K562 (cell line): Measurements from ENCODE around the gene PTPRC. TPM values are rescaled to one million over a fixed set of nuclear protein-coding genes. Genes with fewer than 3 reads are reported as not detected.

ENCODE experiments used
- ATAC-seq: fragments of 200-7000 bp; cut with Tn5 transposase; 3 replicates; pipeline ENCODE4 v1.9.1; 2020; ENCODE audit warnings: moderate library complexity
- BruUV-seq: library from RNA; stranded (reverse); fragments of 400-500 nt; replicated peaks from 2 replicates; lab custom pipeline; 2021; lab: Mats Ljungman, UMichigan
- CTCF ChIA-PET: fragments of 300-600 bp; formaldehyde crosslinking; extraction: SDS; loops from one replicate; lab custom pipeline; 2021; ENCODE audit warnings: low intra/inter-chr PET ratio; lab: Yijun Ruan, JAX
- POLR2A ChIA-PET: fragments of 300-600, 350-650 bp; sonication (Branson Sonifier 250); formaldehyde crosslinking; extraction: SDS; loops from one replicate; lab custom pipeline; 2021; ENCODE audit warnings: antibody characterized with exemption, inconsistent platforms; lab: Yijun Ruan, JAX
- DNase-seq, 4 experiments: peaks; one replicate each; pipeline versions ENCODE4 v3.0.0 to v3.0.0-alpha.2; 2011 to 2018; ENCODE audit warnings: low spot score in 3 of 4, mixed read lengths in 3 of 4; ENCODE audit errors: extremely low read depth in 1 of 4
- FAIRE-seq: peaks from 2 replicates; lab custom pipeline; 2011; peaks lifted over from hg19 to GRCh38; lab: Jason Lieb, UNC
- H2AFZ ChIP-seq: 2 replicates; pipeline ENCODE4 v1.6.0; 2011; ENCODE audit warnings: low read depth, low read length, control low read depth, inconsistent platforms
- H3K27ac ChIP-seq: fragments of 200-600 bp; 3 replicates; pipeline ENCODE4 v1.8.0; 2011; ENCODE audit warnings: low read depth, mild to moderate bottlenecking, control low read depth, inconsistent platforms, low read length, moderate library complexity, mixed read lengths; ENCODE audit errors: extremely low read depth
- H3K27me3 ChIP-seq, 2 experiments: fragments of 300-600 bp in 1 of 2; 2 replicates in 1 of 2; 3 replicates in 1 of 2; pipeline versions ENCODE4 v1.6.0 to v1.8.0; 2011; ENCODE audit warnings: inconsistent platforms in 2 of 2, low read length in 2 of 2, mild to moderate bottlenecking in 1 of 2, mixed read lengths in 1 of 2, moderate library complexity in 1 of 2; ENCODE audit not compliant: control insufficient read depth in 2 of 2, insufficient read depth in 2 of 2
- H3K36me3 ChIP-seq: fragments of 300-600 bp; 3 replicates; pipeline ENCODE4 v1.8.0; 2011; ENCODE audit warnings: mild to moderate bottlenecking, low read length, inconsistent platforms; ENCODE audit not compliant: control insufficient read depth, insufficient read depth
- H3K4me1 ChIP-seq, 2 experiments: fragments of 200-600 bp in 1 of 2; replicated peaks in 1 of 2; 2 replicates in 1 of 2; 3 replicates in 1 of 2; pipeline versions ENCODE4 v1.5.1 to v1.8.0; 2011; ENCODE audit warnings: inconsistent platforms in 2 of 2, low read length in 2 of 2, mild to moderate bottlenecking in 1 of 2, mixed read lengths in 1 of 2, moderate library complexity in 1 of 2; ENCODE audit not compliant: control insufficient read depth in 2 of 2, insufficient read depth in 2 of 2
- H3K4me2 ChIP-seq: 2 replicates; pipeline ENCODE4 v1.6.1; 2011; ENCODE audit warnings: low read length, control low read depth, inconsistent platforms, mixed read lengths; ENCODE audit not compliant: insufficient read depth
- H3K4me3 ChIP-seq: fragments of 200-600 bp; sonication (generic), shearing (Covaris generic); 2 replicates; pipeline ENCODE4 v1.5.1; 2016; ENCODE audit warnings: control low read depth, inconsistent platforms
- H3K79me2 ChIP-seq: fragments of 200-600 bp; 3 replicates; pipeline ENCODE4 v1.8.0; 2011; ENCODE audit warnings: low read length, inconsistent platforms; ENCODE audit not compliant: control insufficient read depth, insufficient read depth
- H3K9ac ChIP-seq, 2 experiments: 2 replicates each; pipeline versions ENCODE4 v1.6.0 to v1.6.1; 2011; ENCODE audit warnings: low read depth in 2 of 2, low read length in 2 of 2, control low read depth in 1 of 2, inconsistent platforms in 1 of 2, mild to moderate bottlenecking in 1 of 2, mixed read lengths in 1 of 2; ENCODE audit not compliant: insufficient read depth in 1 of 2
- H3K9me1 ChIP-seq: one replicate; pipeline ENCODE4 v1.6.0; 2011; ENCODE audit warnings: inconsistent platforms, mild to moderate bottlenecking, low read length, moderate library complexity; ENCODE audit not compliant: control insufficient read depth, insufficient read depth
- H3K9me3 ChIP-seq: replicated peaks from 2 replicates; pipeline ENCODE4 v1.5.1; 2011; ENCODE audit warnings: low read depth, low read length, inconsistent platforms; ENCODE audit not compliant: control insufficient read depth, insufficient read depth
- H4K20me1 ChIP-seq: replicated peaks from 2 replicates; pipeline ENCODE4 v1.6.1; 2011; ENCODE audit warnings: low read length, inconsistent platforms, mixed read lengths; ENCODE audit not compliant: control insufficient read depth, insufficient read depth
- CHD2 ChIP-seq: IDR thresholded peaks from 2 replicates; pipeline ENCODE4 v1.6.1; 2011; ENCODE audit warnings: low read depth, low read length
- ELF2 ChIP-seq: fragments of 250-450 bp; sonication (Bioruptor Pico); IDR thresholded peaks from 2 replicates; pipeline ENCODE4 v1.5.0; 2021; ENCODE audit warnings: mild to moderate bottlenecking
- ETS1 ChIP-seq: conservative IDR thresholded peaks from 2 replicates; pipeline ENCODE4 v1.6.1; 2011; ENCODE audit warnings: low read depth, mild to moderate bottlenecking, low read length; ENCODE audit not compliant: control insufficient read depth
- FOXJ3 ChIP-seq: sonication (generic); formaldehyde crosslinking; IDR thresholded peaks from 2 replicates; pipeline ENCODE4 v1.4.0; 2020; ENCODE audit warnings: mild to moderate bottlenecking, missing genetic modification reagents
- ILF3 ChIP-seq: fragments of 450-650 bp; IDR thresholded peaks from 2 replicates; pipeline ENCODE4 v1.6.1; 2018; ENCODE audit warnings: antibody characterized with exemption, mild to moderate bottlenecking, moderate library complexity, borderline replicate concordance
- RBFOX2 ChIP-seq: fragments of 200-400 bp; formaldehyde crosslinking; IDR thresholded peaks from 2 replicates; pipeline ENCODE4 v1.6.1; 2017; ENCODE audit warnings: low read depth, mild to moderate bottlenecking, low read length, moderate library complexity
- TCFL5 ChIP-seq: fragments of 250-450 bp; sonication (Bioruptor Pico); conservative IDR thresholded peaks from 2 replicates; pipeline ENCODE4 v1.6.1; 2021; ENCODE audit warnings: mild to moderate bottlenecking, moderate library complexity, matching md5 sums
- TRIM24 ChIP-seq, 2 experiments: fragments of 450-650 bp; IDR thresholded peaks; 2 replicates each; pipeline ENCODE4 v1.6.1; 2016
- ZNF217 ChIP-seq: sonication (generic); formaldehyde crosslinking; IDR thresholded peaks from 2 replicates; pipeline ENCODE4 v1.8.0; 2022; ENCODE audit warnings: mild to moderate bottlenecking, missing genetic modification reagents
- ZNF239 ChIP-seq: fragments of 250-450 bp; sonication (Bioruptor Pico); IDR thresholded peaks from 2 replicates; pipeline ENCODE4 v1.4.0; 2020; ENCODE audit warnings: mild to moderate bottlenecking
- ZNF431 ChIP-seq: sonication (generic); formaldehyde crosslinking; IDR thresholded peaks from 2 replicates; pipeline ENCODE4 v1.8.0; 2022; ENCODE audit warnings: mild to moderate bottlenecking, missing genetic modification reagents
- ZNF507 ChIP-seq: conservative IDR thresholded peaks from 2 replicates; pipeline ENCODE4 v1.6.1; 2017; ENCODE audit warnings: missing genetic modification characterization, missing compliant biosample characterization
- WGBS: fragments of 100-300 bp; shearing (Covaris generic); methylation state at CpG from one replicate; pipeline ENCODE4 v1.1.6; 2016; ENCODE audit warnings: low coverage, mixed read lengths; ENCODE audit not compliant: insufficient coverage; ENCODE audit errors: missing lambda C conversion rate; 5-methylcytosine and 5-hydroxymethylcytosine counted together
- in situ Hi-C: fragments of 300-500 bp; cut with MboI; formaldehyde crosslinking; loops from 4 replicates; pipeline ENCODE4 v1.15.0; 2018; ENCODE audit warnings: inconsistent platforms, mixed read lengths
- intact Hi-C: fragments of 100-400 bp; cut with micrococcal nuclease; formaldehyde crosslinking; loops from 2 replicates; pipeline ENCODE4 v1.14.2; 2022
- polyA plus RNA-seq, 8 experiments: library from polyadenylated mRNA; depleted of rRNA in 4 of 8; stranded (reverse) in 5 of 8; unstranded in 3 of 8; fragments of >200 nt; fragmentation: Nextera tagmentation in 2 of 8; fragmentation: Illumina TruSeq in 1 of 8; extraction: Ambion mirVana in 2 of 8; extraction: Trizol in 1 of 8; gene quantifications; 2 replicates each; pipeline versions ENCODE4 v1.2.1 to v1.2.3, GENCODE V29; 2011 to 2014; ENCODE audit warnings: inconsistent platforms in 1 of 8, missing spikeins in 1 of 8
- total RNA-seq, 7 experiments: library from RNA; depleted of rRNA in 6 of 7; stranded (reverse); fragments of >200 nt in 6 of 7; fragmentation: Illumina TruSeq in 2 of 7; extraction: Trizol in 2 of 7; gene quantifications; 2 replicates each; pipeline versions ENCODE4 v1.2.1 to v1.2.3, GENCODE V29; 2011 to 2021; ENCODE audit warnings: low replicate concordance in 1 of 7
- TF ChIP-seq, protein P1 (sequence below): fragments of 450-650 bp; IDR thresholded peaks from 2 replicates; pipeline ENCODE4 v1.6.1; 2016; ENCODE audit warnings: borderline replicate concordance
- TF ChIP-seq, protein P2 (sequence below): fragments of 450-650 bp; IDR thresholded peaks from 2 replicates; pipeline ENCODE4 v1.6.1; 2016; ENCODE audit warnings: low read depth, mild to moderate bottlenecking, moderate library complexity

The PTPRC gene
- total and polyA plus RNA-seq, 9 of the 15 experiments (the other 6 are each of a cell fraction or from before 2014, with no cell fraction given): 7.1 to 107 (median 62.9) TPM

- no peaks in the 10 kb centered on the region for H3K9me1 ChIP-seq
- H3K27ac ChIP-seq: no peak overlapping the region
- H3K9me3 ChIP-seq: no peaks in the 10 kb centered on the region
- no peak overlapping the region for H2AFZ ChIP-seq
- POLR2A ChIA-PET: interaction anchor here (1.3 kb wide), 1 partner anchor 12 kb away, joined by 5 read pairs; no protein-coding TSS in a partner anchor
- CTCF ChIA-PET: no interaction called here
- TF ChIP-seq, protein P1, sequence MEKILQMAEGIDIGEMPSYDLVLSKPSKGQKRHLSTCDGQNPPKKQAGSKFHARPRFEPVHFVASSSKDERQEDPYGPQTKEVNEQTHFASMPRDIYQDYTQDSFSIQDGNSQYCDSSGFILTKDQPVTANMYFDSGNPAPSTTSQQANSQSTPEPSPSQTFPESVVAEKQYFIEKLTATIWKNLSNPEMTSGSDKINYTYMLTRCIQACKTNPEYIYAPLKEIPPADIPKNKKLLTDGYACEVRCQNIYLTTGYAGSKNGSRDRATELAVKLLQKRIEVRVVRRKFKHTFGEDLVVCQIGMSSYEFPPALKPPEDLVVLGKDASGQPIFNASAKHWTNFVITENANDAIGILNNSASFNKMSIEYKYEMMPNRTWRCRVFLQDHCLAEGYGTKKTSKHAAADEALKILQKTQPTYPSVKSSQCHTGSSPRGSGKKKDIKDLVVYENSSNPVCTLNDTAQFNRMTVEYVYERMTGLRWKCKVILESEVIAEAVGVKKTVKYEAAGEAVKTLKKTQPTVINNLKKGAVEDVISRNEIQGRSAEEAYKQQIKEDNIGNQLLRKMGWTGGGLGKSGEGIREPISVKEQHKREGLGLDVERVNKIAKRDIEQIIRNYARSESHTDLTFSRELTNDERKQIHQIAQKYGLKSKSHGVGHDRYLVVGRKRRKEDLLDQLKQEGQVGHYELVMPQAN: no peak
- no peak for TF ChIP-seq ETS1
- TF ChIP-seq ILF3: no peak
- no peak for TF ChIP-seq TRIM24 (IDR thresholded peaks at IDR 0.05)
- TF ChIP-seq, protein P2, sequence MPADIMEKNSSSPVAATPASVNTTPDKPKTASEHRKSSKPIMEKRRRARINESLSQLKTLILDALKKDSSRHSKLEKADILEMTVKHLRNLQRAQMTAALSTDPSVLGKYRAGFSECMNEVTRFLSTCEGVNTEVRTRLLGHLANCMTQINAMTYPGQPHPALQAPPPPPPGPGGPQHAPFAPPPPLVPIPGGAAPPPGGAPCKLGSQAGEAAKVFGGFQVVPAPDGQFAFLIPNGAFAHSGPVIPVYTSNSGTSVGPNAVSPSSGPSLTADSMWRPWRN: no peak
- TF ChIP-seq ZNF507 (tag): no peak
- TF ChIP-seq ELF2 (CRISPR knock-in tag): no peak
- TF ChIP-seq TCFL5 (CRISPR knock-in tag): no peak
- no peak for TF ChIP-seq RBFOX2
- TF ChIP-seq ZNF239 (CRISPR knock-in tag): no peak
- no peak for TF ChIP-seq ZNF217 (CRISPR knock-in tag)
- TF ChIP-seq CHD2: no peak
- no peak for TF ChIP-seq FOXJ3
- TF ChIP-seq ZNF431 (CRISPR knock-in tag): no peak
- no peak overlapping the region for H3K4me2 ChIP-seq
- H3K4me1 ChIP-seq: no peaks in the 10 kb centered on the region
- no peaks in the 10 kb centered on the region for H3K36me3 ChIP-seq
- in situ Hi-C loops: no loop called here
- DNase-seq (no peak), FAIRE-seq (no peak), ATAC-seq (no peak)
- no peaks in the 10 kb centered on the region for H3K79me2 ChIP-seq
- H3K27me3 ChIP-seq: no peaks in the 10 kb centered on the region
- BruUV-seq: no TSS peak
- no peak overlapping the region for H3K4me3 ChIP-seq
- no peak overlapping the region for H3K9ac ChIP-seq
- no peaks in the 10 kb centered on the region for H4K20me1 ChIP-seq
- 17% methylated on average over 4 of the region's 4 CpGs for WGBS
- intact Hi-C loops: loop anchor here (10.0 kb wide), 1 partner anchor 768 kb away; no protein-coding TSS in a partner anchor
These were observed 137.8 kb downstream of the PTPRC start for GRCh38 chr1:198776602-198777029.
